WI38 (cell line): Measurements from ENCODE around the gene KCNK15.

Experiments
- H3K4me3 ChIP-seq: 2 replicates; pipeline ENCODE4 v1.5.1; 2011; ENCODE audit warnings: low read depth, mild to moderate bottlenecking, control low read depth, low read length
- CTCF ChIP-seq: IDR thresholded peaks from 2 replicates; pipeline ENCODE4 v1.5.1; 2012; ENCODE audit warnings: low read depth, mild to moderate bottlenecking, control low read depth, low read length

KCNK15 gene

GRCh38 chr20:44736170-44737021 is 9.3 kb upstream of the KCNK15 start:
- H3K4me3 ChIP-seq = no peak overlapping the region
- no peak for TF ChIP-seq CTCF

- no peak for TF ChIP-seq CTCF
- no peak overlapping the region for H3K4me3 ChIP-seq
Observed at GRCh38 chr20:44737116-44737515, 8.5 kb upstream of the KCNK15 start.

- no peak overlapping the region for H3K4me3 ChIP-seq
- TF ChIP-seq CTCF = no peak
Observed at GRCh38 chr20:44738813-44739477, 6.7 kb upstream of the KCNK15 start.

- no peak for TF ChIP-seq CTCF
- H3K4me3 ChIP-seq = no peak overlapping the region
Observed at GRCh38 chr20:44739942-44740341, 5.7 kb upstream of the KCNK15 start.

GRCh38 chr20:44742304-44743079 is 3.2 kb upstream of the KCNK15 start:
- no peak for TF ChIP-seq CTCF
- H3K4me3 ChIP-seq = no peak overlapping the region

- TF ChIP-seq CTCF = no peak
Observed at GRCh38 chr20:44743080-44743701, 2.5 kb upstream of the KCNK15 start.

More at GRCh38 chr20:44743080-44743701, 2.5 kb upstream of the KCNK15 start:
- no peak overlapping the region for H3K4me3 ChIP-seq
